HG02798 (cell line): ENCODE data around the gene SRBD1.

ENCODE experiments used
- ATAC-seq: cut with Tn5 transposase; IDR thresholded peaks from one replicate; pipeline ENCODE4 v1.9.1; 2021; ENCODE audit warnings: mild to moderate bottlenecking; ENCODE audit not compliant: unreplicated experiment, poor library complexity

Gene SRBD1

DNA sequence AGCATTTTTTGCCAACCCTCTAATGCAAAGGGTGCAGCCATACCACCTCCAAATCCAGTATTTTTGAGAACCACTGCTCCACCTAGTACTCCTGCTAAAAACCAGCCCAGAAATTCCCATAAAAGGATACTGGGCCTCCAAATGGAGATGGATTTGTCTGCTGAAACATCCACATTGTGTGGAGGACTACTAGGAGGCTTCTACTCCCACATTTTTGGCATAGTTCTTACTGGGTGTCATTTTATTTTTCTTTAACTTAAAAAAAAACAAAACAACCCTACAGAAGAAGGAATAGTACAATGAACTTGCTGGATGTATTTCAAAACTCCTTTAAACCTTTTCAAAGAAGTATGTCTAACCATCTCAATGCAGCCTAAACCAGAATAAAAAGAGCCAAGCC, 219.2 kb downstream of the SRBD1 start:
- no peak for ATAC-seq

DNA sequence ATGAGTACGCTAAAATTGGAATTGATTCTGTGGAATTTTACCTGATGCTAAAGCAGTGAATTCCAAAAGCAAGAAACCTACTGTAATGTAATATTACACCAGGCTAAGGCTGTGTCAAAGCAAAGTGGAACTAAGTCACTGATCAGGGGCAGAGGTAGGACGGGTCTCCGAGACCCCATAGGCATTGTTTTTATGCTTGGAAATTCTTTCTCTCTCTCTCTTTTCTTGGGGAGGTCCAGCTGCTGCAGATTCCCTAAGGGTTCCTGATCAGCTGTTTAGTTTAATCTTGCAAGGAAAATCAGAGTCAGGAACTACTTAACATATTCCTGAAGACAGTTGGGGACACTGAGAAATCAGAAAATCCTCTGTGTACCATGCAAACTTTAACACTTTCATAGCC, 220.2 kb downstream of the SRBD1 start:
- no peak for ATAC-seq

DNA sequence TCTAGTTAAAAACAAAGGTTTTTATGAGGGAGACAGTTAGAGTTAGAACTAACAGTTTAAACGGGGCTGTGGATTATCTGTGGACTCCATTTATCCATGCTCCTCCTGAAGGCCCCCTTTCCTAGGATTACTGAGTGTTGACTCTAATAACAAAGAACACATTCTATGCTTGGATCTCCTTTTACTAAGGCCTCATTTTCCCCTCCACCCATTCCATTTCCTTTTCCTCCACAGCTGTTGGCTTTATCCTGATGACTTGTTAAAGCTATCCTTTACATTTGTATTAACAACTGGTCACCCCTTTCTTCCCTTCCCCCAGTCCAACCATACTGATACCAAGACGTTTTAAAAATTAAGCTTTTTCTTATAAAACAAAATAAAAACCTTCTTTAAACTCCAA, 220.6 kb downstream of the SRBD1 start:
- ATAC-seq = no peak

DNA sequence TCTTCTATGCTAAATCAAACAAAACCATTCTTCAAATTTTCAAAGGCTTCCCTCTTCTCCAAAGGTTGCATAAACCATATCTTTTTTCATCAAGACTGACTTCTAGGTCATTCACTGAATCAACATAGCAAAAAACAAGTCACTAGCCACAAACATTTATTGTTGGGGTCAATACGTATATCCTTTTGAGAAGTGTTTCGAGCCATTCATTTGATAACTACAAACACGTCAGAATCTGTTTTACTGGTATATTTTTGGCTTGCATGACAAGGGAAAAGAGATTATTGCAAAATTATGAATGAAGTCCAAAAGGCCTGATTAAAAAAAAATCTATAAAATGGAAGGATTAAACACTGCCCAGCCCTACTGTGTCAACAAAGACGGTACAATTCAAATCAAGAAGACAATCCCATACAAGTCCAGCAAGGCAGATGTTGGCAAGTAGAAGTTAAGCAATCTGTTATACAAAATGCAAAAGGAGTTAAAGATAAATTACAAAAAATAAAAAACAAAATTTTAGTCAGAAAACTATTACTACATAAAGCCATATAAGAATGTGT, 222.4 kb downstream of the SRBD1 start:
- ATAC-seq = no peak

DNA sequence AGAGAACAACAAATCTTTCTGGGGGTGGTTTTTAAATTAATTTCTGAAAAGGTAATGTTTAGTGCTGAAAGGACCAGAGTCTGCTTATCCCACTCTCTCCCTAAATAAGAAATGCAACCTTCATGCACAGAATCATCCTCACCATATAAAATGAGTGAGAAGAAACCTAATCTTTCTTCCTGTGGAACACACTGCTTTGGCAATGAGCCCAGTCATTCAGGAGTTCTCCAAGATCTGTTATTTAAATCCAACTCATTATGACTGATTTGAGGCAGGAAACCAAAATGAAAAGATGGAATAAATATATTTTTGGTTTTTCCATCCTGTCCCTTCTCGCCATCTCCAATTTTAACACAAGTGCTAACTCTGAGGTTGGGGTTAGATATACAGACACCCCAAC, 228.3 kb downstream of the SRBD1 start:
- ATAC-seq = no peak

DNA sequence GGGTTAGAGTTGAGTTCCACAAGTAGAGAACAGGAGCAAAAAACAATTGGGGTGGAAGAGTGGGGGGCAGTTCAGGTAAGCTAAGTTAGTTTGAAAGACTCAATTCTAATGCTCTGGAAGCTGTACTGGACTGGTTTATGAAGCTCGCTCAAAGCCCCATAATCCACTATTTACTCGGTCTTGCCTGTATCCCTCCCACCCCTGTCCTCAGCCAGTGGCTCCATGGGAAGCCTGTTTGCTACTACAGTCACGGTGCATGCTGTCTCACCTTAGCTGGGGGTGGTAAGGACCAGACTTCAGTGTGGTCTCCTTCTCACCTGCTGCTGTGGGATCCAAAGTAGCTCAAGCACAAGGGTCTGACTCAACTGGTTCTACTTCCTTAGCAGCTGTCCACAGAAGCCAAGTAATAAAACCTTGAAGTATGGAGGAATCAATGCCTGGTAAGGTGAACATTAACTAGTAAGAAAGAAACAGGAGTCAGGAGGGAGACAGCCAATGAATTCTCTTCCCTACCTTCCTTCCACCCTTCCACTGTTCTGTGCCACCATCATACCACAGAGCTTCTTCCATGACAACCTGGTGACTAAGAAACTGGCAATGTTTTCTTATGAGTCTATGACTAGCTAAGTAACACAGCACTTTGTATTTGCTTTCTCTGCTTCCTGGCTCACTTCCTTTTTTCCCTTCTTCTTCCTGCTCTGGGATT, 230.8 kb downstream of the SRBD1 start:
- ATAC-seq = no peak

DNA sequence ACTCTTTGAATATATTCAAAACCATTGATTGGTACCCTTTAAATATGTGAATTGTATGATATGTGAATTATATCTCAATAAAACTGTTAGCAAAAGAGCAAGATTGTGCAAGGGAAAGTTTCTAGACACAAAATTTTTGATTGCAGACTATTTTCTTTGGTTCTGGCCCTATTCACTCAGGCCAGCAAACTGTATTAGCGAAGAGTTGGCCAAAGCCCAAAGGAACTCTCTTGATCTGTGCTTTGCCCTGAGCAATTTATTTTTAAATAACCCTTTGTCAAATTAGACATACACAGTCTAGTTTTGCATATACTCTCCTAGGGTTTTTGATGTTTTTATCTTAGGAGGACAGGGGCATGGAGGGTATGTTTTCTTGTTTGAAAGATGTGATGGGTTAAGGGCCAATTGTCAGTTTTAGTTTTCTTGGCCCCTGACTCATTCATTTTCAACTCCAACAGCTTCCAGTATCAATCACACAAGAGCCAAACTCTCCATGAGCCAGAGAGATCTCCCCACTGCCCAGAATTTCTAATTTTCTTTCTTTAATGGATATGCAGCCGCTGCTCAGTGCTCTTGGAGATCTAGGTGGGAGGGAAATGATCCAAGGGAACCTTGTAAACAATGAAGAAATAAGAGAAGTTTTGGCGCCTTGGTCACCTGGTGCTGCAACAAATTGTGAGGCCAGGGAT, 231.5 kb downstream of the SRBD1 start:
- no peak for ATAC-seq

DNA sequence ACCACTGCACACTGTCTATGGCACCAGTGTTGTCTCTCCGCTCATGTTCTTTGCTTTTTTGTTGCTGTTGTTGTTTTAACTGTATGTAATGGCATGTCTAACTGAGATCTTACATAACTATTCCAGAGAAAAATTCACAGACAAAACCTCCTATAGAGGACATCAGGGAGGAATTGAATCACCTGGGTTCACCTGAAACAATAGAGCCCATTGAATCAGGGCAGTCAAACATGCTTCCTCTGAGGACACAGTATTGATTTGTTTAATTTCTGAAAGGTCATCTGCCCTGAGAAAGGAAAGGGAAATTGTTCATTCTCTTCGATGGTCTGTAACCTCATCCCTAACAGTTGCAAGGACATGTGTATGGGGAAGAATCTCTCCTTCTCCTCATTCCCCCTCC, 237.5 kb downstream of the SRBD1 start:
- ATAC-seq = no peak

DNA sequence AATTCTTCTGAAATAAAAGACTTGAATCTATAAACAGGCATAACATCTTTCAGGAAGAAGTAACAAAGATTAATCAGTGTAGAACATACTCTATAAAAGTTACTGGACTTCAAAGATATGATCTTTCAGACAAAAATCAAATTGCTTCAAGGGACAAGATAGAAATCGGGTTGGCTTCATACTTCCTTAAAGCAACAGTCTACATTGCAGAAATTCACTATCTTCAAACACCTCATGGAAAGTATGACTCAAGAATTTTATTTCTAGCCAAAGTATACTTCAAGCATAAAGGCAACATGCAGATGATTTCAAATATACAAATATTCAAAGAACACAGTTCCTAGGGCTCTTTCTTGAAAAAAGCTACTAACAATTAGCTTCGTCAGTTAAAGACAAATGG, 240.7 kb downstream of the SRBD1 start:
- ATAC-seq = no peak

DNA sequence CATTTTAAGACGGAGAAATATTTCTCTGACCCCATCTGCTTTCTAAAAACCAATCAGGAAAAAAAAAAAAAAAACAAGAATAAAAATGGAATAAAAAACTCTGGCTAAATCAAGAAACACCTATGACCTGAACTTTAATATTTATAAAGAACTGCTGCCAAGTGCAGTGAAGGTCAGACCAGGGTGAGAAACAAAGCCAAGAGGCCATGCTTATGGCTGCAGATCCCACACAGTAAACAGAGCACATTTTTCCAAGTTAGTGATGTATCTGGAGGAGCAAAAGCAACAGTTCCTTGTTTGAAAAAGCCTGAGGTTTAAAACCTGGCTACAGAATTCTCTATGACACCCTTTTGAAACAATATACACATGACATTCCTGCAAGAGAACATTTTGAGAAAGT, 242.3 kb downstream of the SRBD1 start:
- ATAC-seq = no peak

DNA sequence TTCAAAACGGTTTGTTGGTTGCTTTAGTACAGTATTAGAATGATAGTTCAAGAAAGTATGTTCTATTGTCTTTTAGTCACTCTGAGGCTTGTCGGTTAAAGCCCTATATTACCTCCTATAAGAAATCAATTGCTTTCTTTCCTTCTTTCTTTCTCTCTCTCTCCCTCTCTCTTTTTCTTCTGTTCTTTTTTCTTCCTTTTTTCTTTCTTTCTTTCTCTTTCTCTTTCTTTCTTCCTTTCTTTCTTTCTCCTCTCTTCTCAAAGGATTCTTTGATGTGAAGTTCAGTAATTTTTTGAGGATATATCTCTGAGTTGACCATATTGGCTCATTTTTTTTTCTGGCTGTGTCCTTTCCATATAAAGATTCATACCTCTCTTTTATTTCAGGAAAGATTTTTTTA, 249.4 kb downstream of the SRBD1 start:
- ATAC-seq = no peak

DNA sequence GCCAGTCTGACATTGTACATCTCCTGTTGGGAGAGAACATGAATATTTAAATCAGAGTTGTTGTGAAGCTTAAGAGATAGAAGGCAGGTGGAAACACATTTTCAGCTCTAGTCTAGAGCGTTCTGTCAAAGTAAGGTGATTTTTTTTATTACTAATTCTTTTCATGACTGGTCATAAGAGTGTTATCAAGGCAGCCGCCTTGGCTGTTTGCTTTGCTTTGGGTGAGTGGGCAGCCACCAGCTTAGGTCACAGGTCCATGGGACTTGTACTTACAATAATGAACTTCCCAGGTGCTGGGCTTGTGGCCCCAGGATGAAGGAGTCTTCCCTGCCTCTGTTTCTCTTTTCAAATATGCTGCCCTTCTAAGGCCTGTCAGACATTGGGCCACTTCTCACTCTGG, 256.3 kb downstream of the SRBD1 start:
- no peak for ATAC-seq

DNA sequence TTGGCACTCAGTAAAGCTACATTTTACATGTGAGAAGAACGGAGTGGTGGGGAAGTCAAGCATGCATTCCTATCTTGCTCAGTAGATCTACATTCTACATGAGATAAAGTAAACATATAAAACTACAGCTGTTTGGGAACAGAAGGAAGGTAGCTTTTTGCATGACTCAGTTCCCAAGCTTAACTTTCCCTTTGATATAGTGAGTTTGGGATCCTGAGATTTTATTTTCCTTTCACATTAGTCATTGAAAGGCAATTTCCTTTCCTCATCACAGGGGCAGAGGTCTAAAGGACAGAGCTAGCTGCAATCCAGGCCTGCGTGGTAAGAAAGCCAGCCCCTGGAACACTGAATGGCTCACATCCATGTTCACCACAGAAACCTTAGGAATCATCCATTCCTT, 257.2 kb downstream of the SRBD1 start:
- ATAC-seq = no peak

DNA sequence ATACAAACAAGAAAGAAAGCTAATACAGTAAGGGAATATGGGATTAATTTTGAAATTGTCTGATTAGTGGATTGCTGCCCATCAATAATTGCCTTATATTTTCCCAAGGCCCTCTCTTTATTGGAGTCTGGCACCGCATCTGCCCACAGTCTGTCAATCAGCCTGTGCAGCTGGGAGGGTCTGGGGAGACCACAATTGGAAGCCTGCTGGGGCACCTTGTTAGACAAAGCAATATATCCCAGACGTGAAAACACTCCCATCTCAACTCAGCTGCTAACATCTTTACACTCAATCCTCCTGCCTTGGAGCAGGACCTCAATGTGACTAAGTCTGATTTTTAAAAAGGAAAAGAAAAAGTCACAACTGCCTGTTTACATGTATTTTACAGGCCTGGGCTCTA, 258.6 kb downstream of the SRBD1 start:
- ATAC-seq = no peak

DNA sequence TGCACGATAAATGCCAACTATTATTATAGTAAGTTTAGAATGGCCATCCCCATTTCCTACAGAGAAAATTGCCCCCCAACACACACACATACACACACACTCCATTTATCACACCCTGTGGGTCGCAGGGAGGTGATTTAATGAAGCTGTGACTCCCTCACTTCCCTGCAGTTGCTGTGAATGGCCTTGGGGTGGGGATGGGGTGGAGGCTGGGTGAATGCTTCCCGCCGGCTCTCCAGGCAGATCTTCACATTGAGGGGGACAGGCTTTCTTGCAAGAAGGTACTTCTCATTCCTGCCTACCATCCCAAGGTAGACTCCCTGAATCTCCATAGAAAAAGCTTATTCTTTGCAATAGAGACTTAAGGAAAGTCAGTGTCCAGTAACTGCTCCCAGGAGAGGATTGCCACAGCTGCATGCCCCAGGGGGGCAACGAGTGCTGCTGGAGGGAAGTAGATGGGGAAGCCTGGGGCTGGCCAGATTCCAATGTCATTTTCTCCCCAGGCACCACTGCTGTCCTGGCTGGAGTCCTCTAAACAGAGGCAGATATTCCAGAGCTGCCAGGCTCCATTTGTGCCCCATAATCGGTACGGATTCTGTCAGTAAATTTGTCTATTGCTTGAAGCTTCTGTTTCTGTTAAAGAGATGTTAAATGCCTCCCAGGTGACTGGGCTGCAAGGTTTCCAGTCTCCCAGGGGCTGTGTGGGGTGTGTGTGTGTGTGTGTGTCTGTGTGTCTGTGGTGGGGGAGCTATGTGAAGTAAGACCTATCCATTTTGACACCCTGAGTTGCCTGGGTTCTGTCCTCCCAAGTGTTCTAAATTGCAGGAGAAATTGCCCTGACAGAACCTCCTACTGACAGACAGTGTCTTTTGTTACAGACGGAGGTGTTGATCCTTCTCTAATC, 265.5 kb downstream of the SRBD1 start:
- ATAC-seq = no peak

DNA sequence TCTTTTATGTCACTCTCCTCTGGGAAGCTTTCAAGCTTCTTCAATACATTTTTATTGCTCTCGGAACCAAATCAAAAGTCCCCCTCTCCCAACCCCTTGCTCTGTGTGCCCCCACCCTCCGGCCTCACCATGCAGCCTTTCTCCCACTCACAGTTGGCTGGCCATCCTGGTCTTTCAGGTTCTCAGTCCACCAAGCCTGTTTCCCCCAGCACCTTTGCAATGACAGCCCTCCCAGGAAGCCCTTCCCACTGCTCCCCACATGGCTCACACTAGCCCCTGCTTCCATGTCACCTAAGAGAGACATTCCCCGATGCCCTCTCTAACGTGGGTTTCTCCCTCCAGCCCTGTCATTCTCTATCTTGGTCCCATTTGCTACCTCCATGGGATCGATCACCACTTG, 266.6 kb downstream of the SRBD1 start:
- ATAC-seq = no peak

DNA sequence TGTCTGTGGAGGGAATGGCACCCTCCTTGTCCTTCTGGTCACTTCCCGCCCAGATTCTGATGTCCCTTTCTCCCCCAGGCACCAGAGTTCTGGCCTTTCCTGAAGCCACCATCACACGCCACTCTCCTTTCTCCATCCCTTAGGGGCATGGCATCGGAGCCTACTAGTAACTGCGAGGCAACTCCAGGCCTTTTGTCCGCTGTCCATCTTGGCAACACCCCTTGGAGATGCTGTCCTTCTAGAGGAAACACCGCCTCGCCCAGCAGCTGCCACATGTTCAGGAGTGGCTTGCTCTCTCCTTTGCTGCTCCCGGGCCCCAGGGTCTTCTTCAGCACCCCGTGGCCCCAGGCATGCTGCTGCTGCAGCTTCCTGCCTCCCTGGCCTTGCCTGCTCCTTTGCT, 267.0 kb downstream of the SRBD1 start:
- no peak for ATAC-seq

DNA sequence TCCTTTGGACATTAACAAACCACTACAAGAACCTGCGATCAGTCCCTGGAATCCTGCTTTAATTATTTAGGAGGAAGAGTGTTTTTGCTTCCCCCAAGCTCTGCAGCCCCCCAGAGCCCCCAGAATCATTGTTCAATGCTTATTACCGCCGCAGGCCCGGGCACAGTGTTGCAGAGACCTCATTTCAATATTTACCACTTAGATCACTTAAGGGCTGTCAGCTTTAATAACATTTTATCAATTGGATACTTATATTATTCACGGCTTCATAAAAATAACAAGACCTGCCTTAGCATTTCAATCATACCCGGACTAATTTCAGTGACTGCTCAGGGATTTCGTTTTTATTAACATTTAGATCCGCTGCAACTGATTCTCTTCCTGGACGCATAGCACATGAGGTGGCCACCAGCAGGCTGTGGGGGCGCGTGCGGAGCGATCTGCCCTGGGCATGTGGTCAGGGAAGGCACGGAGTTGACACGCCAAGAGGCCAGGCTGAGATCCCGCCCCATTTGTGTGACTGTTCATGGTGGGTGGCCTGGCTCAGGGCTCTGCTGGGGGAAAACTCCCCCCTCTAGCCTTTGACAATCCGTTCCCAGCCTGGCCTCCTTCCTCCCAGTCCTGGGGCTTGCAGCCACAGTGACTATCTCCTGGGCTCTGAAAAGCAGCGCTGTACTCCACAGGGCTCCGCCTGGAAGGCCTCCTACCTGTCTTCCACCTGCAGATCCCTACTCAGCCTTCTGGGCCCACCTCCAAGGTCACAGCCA, 267.6 kb downstream of the SRBD1 start:
- no peak for ATAC-seq

DNA sequence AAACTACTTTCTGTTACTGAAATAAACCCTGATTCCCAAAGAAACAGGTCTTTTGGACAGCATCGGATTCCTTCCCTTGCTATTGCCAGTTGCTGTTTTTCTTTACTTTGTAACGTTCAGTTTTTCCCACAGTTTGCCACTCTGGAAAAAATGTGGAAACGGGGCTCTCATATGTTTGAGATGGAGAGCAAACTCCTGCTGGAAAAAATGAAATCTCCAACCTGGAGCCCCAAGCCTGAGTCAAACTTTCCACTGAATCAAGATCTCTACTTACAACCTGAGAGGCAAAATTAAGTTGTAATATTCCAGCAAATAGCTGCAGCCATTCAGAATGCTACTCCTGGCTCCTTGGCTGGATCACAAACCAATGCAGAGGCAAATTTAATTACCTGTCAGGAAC, 270.7 kb downstream of the SRBD1 start:
- ATAC-seq = no peak

DNA sequence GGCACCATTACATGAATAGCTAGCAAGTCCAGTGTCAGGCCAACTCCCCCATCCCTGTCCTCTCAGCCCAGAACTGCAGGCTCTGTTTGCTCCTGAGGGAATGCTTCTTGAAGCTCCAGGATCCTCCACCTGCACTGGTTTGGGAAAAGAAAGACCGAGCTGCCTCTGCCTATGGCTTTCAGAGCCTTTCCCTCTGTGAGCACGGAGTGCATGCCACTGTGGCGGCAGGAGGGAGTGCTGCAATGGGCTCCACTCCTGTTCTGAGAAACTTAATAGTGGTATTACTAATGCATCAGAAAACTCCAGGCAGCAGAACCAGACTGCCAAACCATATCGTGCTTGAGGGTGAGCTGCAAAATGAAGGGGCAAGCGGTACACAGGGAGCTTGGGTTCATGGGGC, 271.8 kb downstream of the SRBD1 start:
- no peak for ATAC-seq
